Measurements from ENCODE around the gene ADCY9.
"Not testable (repeated sequence)": the region's sequence is repeated elsewhere in the genome, so short reads cannot be mapped to it uniquely, and the experiment has no call there.

DNA sequence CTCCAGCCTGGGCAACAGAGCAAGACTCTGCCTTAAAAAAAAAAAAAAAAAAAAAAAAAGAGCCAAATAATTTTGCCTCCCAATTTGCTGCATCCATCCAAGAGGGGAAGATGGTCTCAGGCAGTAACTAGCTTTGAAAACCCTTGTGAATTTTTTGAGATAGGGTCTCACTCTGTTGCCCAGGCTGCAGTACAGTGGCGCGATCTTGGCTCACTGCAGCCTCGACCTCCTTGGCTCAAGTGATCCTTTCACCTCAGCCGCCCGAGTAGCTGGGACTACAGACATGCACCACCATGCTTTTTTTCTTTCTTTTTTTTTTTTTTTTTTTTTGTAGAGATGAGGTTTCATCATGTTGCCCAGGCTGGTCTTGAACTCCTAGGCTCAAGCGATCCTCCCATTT lies 70.7 kb downstream of the ADCY9 start:
- TF ChIP-seq, protein P1, sequence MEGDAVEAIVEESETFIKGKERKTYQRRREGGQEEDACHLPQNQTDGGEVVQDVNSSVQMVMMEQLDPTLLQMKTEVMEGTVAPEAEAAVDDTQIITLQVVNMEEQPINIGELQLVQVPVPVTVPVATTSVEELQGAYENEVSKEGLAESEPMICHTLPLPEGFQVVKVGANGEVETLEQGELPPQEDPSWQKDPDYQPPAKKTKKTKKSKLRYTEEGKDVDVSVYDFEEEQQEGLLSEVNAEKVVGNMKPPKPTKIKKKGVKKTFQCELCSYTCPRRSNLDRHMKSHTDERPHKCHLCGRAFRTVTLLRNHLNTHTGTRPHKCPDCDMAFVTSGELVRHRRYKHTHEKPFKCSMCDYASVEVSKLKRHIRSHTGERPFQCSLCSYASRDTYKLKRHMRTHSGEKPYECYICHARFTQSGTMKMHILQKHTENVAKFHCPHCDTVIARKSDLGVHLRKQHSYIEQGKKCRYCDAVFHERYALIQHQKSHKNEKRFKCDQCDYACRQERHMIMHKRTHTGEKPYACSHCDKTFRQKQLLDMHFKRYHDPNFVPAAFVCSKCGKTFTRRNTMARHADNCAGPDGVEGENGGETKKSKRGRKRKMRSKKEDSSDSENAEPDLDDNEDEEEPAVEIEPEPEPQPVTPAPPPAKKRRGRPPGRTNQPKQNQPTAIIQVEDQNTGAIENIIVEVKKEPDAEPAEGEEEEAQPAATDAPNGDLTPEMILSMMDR (IDR thresholded peaks at IDR 0.05), result not testable (repeated sequence)
- not testable (repeated sequence) for TF ChIP-seq POLR2AphosphoS5 (IDR thresholded peaks at IDR 0.05)

Measured in breast epithelium (tissue), 3 donors.